MM.1S (cell line): ENCODE results near the gene CIAO2B.

Experiments used
- DNase-seq: peaks from one replicate; pipeline ENCODE4 v3.0.0-alpha.2; 2015
- H2AFZ ChIP-seq: fragments of 300-600 bp; sonication (generic); 2 replicates; pipeline ENCODE4 v1.6.0; 2016; ENCODE audit warnings: antibody characterized with exemption, low read length
- H3F3A ChIP-seq: fragments of 300-600 bp; sonication (generic); 2 replicates; pipeline ENCODE4 v1.6.1; 2016; ENCODE audit warnings: mild to moderate bottlenecking, antibody characterized with exemption, low read length, moderate library complexity, mixed read lengths; ENCODE audit not compliant: insufficient read depth
- H3K27ac ChIP-seq: fragments of 300-600 bp; sonication (generic); 2 replicates; pipeline ENCODE4 v1.5.1; 2016; ENCODE audit warnings: mild to moderate bottlenecking, low read length
- H3K27me3 ChIP-seq: fragments of 300-600 bp; sonication (generic); replicated peaks from 2 replicates; pipeline ENCODE4 v1.6.0; 2016; ENCODE audit warnings: low read length; ENCODE audit not compliant: insufficient read depth
- H3K36me3 ChIP-seq: fragments of 300-600 bp; sonication (generic); replicated peaks from 2 replicates; pipeline ENCODE4 v1.6.1; 2016; ENCODE audit warnings: mild to moderate bottlenecking, low read length, mixed read lengths; ENCODE audit not compliant: insufficient read depth
- H3K4me1 ChIP-seq: fragments of 300-600 bp; sonication (generic); 2 replicates; pipeline ENCODE4 v1.6.1; 2016; ENCODE audit warnings: low read length, mixed read lengths
- H3K4me2 ChIP-seq: fragments of 300-600 bp; sonication (generic); 2 replicates; pipeline ENCODE4 v1.6.0; 2016; ENCODE audit warnings: low read depth, low read length
- H3K4me3 ChIP-seq: fragments of 300-600 bp; sonication (generic); 2 replicates; pipeline ENCODE4 v1.5.1; 2016; ENCODE audit warnings: low read length, mixed read lengths
- H3K79me2 ChIP-seq: fragments of 300-600 bp; sonication (generic); 2 replicates; pipeline ENCODE4 v1.6.1; 2016; ENCODE audit warnings: mixed run types, low read length, mixed read lengths
- H3K9ac ChIP-seq: fragments of 300-600 bp; sonication (generic); 2 replicates; pipeline ENCODE4 v1.6.1; 2016; ENCODE audit warnings: low read length, mixed read lengths
- H3K9me2 ChIP-seq: fragments of 300-600 bp; sonication (generic); replicated peaks from 2 replicates; pipeline ENCODE4 v1.6.1; 2016; ENCODE audit warnings: mild to moderate bottlenecking, low read length, mixed read lengths; ENCODE audit not compliant: insufficient read depth
- H3K9me3 ChIP-seq: fragments of 300-600 bp; sonication (generic); replicated peaks from 2 replicates; pipeline ENCODE4 v1.6.1; 2016; ENCODE audit warnings: mild to moderate bottlenecking, low read length, mixed read lengths; ENCODE audit not compliant: insufficient read depth
- H4K20me1 ChIP-seq: fragments of 300-600 bp; sonication (generic); 2 replicates; pipeline ENCODE4 v1.6.1; 2016; ENCODE audit warnings: mild to moderate bottlenecking, low read length, moderate library complexity, mixed read lengths; ENCODE audit not compliant: insufficient read depth
- EZH2 ChIP-seq: fragments of 300-600 bp; sonication (generic); optimal IDR thresholded peaks from 2 replicates; pipeline ENCODE3; 2017; ENCODE audit warnings: low read depth, mild to moderate bottlenecking, antibody characterized with exemption, low read length, mixed read lengths
- EZH2phosphoT487 ChIP-seq: fragments of 300-600 bp; sonication (generic); IDR thresholded peaks from 2 replicates; pipeline ENCODE4 v1.6.1; 2018; ENCODE audit warnings: antibody characterized with exemption, low read length
- TF ChIP-seq, protein P1 (sequence below): fragments of 300-600 bp; sonication (generic); IDR thresholded peaks from 2 replicates; pipeline ENCODE4 v1.5.1; 2016; ENCODE audit warnings: antibody characterized with exemption, low read length, mixed read lengths

CIAO2B gene

DNA sequence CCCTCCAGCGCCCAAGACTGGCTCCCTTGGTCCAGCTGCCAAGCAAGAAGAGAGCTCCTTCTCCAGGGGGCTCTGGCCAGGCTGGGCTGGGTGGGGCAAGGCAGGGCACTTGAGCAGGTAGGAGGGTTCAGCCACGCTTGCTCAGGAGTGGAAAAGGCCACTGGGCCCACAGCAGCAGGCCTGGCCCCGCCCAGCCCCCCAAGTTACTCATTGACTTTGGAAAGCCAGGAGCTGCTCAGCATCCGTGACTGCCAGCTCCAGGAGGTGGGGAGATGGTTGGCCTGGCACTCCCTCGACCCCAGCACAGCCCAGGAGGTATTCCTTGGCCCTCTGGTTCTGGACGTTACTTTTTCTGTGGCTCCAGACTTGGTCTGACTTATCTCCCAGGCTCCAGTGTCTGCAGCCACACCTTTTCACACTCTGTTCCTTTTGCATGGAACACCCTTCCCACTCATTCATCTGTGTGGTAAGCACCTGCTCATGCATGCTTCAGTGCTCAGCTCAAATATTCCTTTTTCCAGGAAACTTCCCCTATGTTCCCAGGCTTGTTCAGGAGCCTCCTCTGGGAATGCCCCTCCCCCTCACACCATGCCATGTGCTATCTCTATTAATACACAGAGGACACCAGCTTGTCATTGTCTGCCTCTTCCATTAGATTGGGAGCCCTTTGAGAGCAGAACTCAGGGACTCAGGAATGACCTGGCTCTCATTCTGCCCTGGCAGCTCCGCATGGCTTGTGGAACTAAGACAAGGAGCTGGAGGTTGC, 15.2 kb downstream of the CIAO2B start, which contains the start of gene CDH16:
CDH16 (minus strand) TSS at position 83 of the 766 bp plus-strand sequence. CDS start 820 bp downstream, outside the sequence.
- Histone ChIP-seq H3K4me2 (no peak within 1 kb of the TSS), H4K20me1 (no peaks in the 10 kb centered on the region), H3K27ac (no peak within 1 kb of the TSS), H3K9me2 (no peaks in the 10 kb centered on the region), H3K4me3 (no peak within 1 kb of the TSS), H3K27me3 (peaks cover 85% of the 10 kb centered on the region), H3K36me3 (no peaks in the 10 kb centered on the region), H3K4me1 (no peaks in the 10 kb centered on the region), H3K79me2 (no peaks in the 10 kb centered on the region), H3K9me3 (no peaks in the 10 kb centered on the region), H3K9ac (no peak within 1 kb of the TSS), H2AFZ (no peak within 1 kb of the TSS), H3F3A (no peaks in the 10 kb centered on the region)
- no peak for DNase-seq
- TF ChIP-seq EZH2 (no peak), EZH2phosphoT487 (no peak)

DNA sequence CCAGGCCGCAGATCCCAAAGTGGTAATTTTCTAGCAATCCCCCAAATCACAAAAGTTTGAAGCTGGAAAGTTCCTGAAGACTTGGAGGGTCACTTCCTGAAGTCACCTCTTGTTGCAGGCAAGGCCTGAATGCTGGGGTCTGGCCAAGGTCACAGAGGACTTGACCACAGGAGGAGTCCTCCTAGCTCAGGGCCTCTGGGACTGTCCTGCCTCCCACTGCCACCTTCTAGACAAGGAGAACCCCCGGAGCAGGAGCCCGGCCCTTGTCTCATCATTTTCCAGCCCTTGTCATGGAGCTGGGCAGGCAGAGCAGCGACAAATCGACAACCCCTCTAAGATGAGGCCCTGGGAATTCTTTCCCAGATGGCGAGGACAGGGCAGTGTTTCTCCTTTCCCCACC, 15.8 kb downstream of the CIAO2B start:
- Histone ChIP-seq H2AFZ (no peak overlapping the region), H3K27me3 (peaks cover 78% of the 10 kb centered on the region)

DNA sequence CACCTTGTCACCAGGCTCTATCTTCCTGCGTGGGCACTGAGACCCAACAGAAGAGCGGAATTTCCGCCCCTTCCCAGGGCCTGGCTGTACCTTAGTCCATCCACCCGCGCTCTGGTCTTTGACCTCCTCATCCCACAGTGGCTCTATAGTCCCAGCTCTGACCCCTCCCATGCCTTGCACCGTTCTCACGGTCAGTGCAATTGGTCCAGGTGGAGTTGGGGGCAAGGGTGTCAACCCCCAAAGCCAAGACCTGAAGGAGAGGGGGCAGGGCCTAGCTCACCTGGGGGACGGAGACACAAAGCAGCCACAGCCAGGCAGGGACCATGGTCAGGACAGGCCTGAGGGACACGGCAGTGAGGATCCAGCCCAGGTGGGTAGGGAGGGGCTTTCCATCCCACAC, 16.5 kb downstream of the CIAO2B start:
- H3K27me3 ChIP-seq: peaks cover 73% of the 10 kb centered on the region
- H3K4me2 ChIP-seq: no peak overlapping the region
- H3K79me2 ChIP-seq: no peaks in the 10 kb centered on the region
- no peak overlapping the region for H3K27ac ChIP-seq
- no peak for TF ChIP-seq EZH2phosphoT487
- no peak for TF ChIP-seq EZH2
- TF ChIP-seq, protein P1, sequence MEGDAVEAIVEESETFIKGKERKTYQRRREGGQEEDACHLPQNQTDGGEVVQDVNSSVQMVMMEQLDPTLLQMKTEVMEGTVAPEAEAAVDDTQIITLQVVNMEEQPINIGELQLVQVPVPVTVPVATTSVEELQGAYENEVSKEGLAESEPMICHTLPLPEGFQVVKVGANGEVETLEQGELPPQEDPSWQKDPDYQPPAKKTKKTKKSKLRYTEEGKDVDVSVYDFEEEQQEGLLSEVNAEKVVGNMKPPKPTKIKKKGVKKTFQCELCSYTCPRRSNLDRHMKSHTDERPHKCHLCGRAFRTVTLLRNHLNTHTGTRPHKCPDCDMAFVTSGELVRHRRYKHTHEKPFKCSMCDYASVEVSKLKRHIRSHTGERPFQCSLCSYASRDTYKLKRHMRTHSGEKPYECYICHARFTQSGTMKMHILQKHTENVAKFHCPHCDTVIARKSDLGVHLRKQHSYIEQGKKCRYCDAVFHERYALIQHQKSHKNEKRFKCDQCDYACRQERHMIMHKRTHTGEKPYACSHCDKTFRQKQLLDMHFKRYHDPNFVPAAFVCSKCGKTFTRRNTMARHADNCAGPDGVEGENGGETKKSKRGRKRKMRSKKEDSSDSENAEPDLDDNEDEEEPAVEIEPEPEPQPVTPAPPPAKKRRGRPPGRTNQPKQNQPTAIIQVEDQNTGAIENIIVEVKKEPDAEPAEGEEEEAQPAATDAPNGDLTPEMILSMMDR: no peak
- no peaks in the 10 kb centered on the region for H3K36me3 ChIP-seq
- H3K9me3 ChIP-seq: no peaks in the 10 kb centered on the region
- H3K9ac ChIP-seq: no peak overlapping the region
- DNase-seq: no peak
- no peaks in the 10 kb centered on the region for H3K9me2 ChIP-seq
- H3K4me3 ChIP-seq: no peak overlapping the region
- H3K4me1 ChIP-seq: no peaks in the 10 kb centered on the region
- no peaks in the 10 kb centered on the region for H4K20me1 ChIP-seq
- no peaks in the 10 kb centered on the region for H3F3A ChIP-seq
- no peak overlapping the region for H2AFZ ChIP-seq

More for the DNA sequence above, 15.8 kb downstream of the CIAO2B start:
- Histone ChIP-seq H4K20me1 (no peaks in the 10 kb centered on the region), H3K4me2 (no peak overlapping the region), H3K9me3 (no peaks in the 10 kb centered on the region), H3K4me1 (no peaks in the 10 kb centered on the region), H3K9me2 (no peaks in the 10 kb centered on the region), H3K79me2 (no peaks in the 10 kb centered on the region), H3K27ac (no peak overlapping the region), H3K9ac (no peak overlapping the region), H3K4me3 (no peak overlapping the region), H3F3A (no peaks in the 10 kb centered on the region), H3K36me3 (no peaks in the 10 kb centered on the region)
- DNase-seq: no peak
- TF ChIP-seq, protein P1: no peak
- TF ChIP-seq EZH2phosphoT487 (no peak), EZH2 (no peak)

DNA sequence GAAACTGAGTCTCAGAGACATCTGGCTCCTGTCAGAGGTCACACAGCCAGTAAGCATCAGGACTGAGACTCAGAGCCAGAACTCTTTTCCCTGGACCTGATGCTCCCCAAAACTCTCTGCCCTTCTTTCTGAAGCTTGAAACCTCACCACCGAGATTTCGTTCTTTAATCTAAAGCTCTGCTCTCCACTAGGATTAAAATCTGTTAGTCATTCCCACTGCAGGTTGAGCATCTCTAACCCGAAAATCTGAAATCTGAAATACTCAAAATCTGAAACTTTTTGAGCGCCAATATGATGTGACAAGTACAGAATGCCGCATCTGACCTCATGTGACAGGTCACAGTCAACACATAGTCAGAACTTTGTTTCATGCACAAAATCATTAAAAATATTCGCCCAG, 17.7 kb downstream of the CIAO2B start:
- DNase-seq: no peak
- no peak overlapping the region for H3K9ac ChIP-seq
- no peaks in the 10 kb centered on the region for H3K79me2 ChIP-seq
- no peaks in the 10 kb centered on the region for H3F3A ChIP-seq
- H3K4me3 ChIP-seq: no peak overlapping the region
- no peaks in the 10 kb centered on the region for H3K4me1 ChIP-seq
- H3K4me2 ChIP-seq: no peak overlapping the region
- no peaks in the 10 kb centered on the region for H3K36me3 ChIP-seq
- no peak overlapping the region for H2AFZ ChIP-seq
- H3K27me3 ChIP-seq: peaks cover 64% of the 10 kb centered on the region
- no peaks in the 10 kb centered on the region for H4K20me1 ChIP-seq
- no peaks in the 10 kb centered on the region for H3K9me3 ChIP-seq
- no peak overlapping the region for H3K27ac ChIP-seq
- no peaks in the 10 kb centered on the region for H3K9me2 ChIP-seq
- TF ChIP-seq, protein P1: no peak
- TF ChIP-seq EZH2phosphoT487 (no peak), EZH2 (no peak)
